ENCODE data around the gene TNFRSF18.

DNA sequence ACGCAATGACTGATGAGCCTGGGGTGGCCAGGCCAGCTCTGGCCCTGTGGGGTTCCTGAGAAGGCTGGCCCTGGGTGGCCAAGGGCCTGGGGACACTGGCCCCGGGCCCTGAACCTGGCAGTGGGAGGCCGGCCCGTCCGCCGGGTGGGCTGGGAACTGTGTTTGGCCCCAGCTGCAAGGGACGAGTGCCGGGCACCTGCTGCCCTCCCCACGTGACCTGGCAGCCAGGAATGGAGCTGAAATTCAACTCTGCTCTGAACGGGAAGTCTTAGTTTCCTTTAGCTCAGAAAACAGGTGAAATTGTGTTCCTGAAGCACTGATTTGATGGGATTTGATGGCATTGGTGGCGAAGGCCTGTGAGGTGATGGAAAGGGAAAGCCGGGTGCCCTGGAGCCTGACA lies 40.9 kb downstream of the TNFRSF18 start:
- no peak for TF ChIP-seq POLR2A (IDR thresholded peaks at IDR 0.05)
- no peak for TF ChIP-seq CTCF (IDR thresholded peaks at IDR 0.05)
